Activated CD4-positive, alpha-beta T cell treated with anti-CD3 and anti-CD28 coated beads, Interleukin-2, amount 50 U/mL, for 24 hours (primary cell): ENCODE measurements around the gene NKPD1.
"Not testable (repeated sequence)": the region's sequence is repeated elsewhere in the genome, so short reads cannot be mapped to it uniquely, and the experiment has no call there.

Experiments used
- DNase-seq, 2 donors: peaks; one replicate each; pipeline ENCODE4 v3.0.0-alpha.2; 2020; ENCODE audit warnings: low read depth in 1 of 2, low spot score in 1 of 2

Gene NKPD1

GRCh38 chr19:45119582-45119981 is 41.2 kb downstream of the NKPD1 start:
- no peak for DNase-seq

GRCh38 chr19:45118591-45119355 is 42.0 kb downstream of the NKPD1 start:
- DNase-seq = not testable (repeated sequence)

- no peak for DNase-seq
Observed at GRCh38 chr19:45118106-45118505, 42.7 kb downstream of the NKPD1 start.

DNA sequence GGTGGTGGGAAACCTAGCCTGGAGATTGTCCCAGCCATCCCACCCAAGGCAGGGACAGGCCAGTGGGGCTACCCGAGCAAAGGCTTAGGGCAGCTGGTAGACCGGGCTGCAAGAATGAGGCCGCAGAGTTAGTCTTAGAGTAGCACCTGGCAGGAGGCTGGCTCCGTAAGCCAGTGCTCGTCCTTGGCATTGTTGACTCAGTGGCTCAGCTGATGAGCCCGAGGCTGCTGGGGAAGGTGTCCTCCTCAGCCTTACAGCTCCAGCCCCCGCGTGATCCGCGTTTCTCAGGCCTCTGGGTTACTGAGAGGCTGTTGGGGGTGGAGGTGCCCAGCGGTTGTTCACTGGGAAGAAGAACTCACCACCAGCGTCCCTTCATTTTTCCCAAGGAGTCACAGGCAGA is 43.1 kb downstream of the NKPD1 start:
- no peak for DNase-seq

GRCh38 chr19:45117167-45117594 is 43.6 kb downstream of the NKPD1 start:
- peak; percentile 16 to 33 for DNase-seq

- no peak for DNase-seq
Observed at GRCh38 chr19:45115809-45116615, 44.8 kb downstream of the NKPD1 start.

- DNase-seq = no peak
Observed at GRCh38 chr19:45114116-45114515, 46.7 kb downstream of the NKPD1 start.

GRCh38 chr19:45113628-45114027 is 47.2 kb downstream of the NKPD1 start:
- no peak for DNase-seq

GRCh38 chr19:45112111-45112827 is 48.5 kb downstream of the NKPD1 start:
- no peak for DNase-seq
